Activated CD4-positive, alpha-beta T cell treated with anti-CD3 and anti-CD28 coated beads for 36 hours (primary cell): ENCODE measurements around the gene NR1I2. TPM values are rescaled to one million over a fixed set of nuclear protein-coding genes. Genes with fewer than 3 reads are reported as not detected.

ENCODE experiments used
- ATAC-seq: fragments of 200-7000 bp; cut with Tn5 transposase; one replicate; pipeline ENCODE4 v1.10.0; 2021; ENCODE audit warnings: mild to moderate bottlenecking, moderate library complexity
- CTCF ChIA-PET: fragments of 350-600 bp; sonication (Branson Sonifier 250); formaldehyde crosslinking; loops from one replicate; lab custom pipeline; 2021; ENCODE audit warnings: antibody characterized with exemption; lab: Charles Lee
- POLR2A ChIA-PET: fragments of 350-600 bp; sonication (Branson Sonifier 250); formaldehyde crosslinking; loops from one replicate; lab custom pipeline; 2021; ENCODE audit warnings: antibody characterized with exemption, inconsistent platforms; lab: Charles Lee
- DNase-seq: peaks from one replicate; pipeline ENCODE4 v3.0.0-alpha.2; 2020
- H3K27ac Mint-ChIP-seq: one replicate; pipeline ENCODE4 v1.8.0; 2021; ENCODE audit warnings: mixed read lengths
- H3K27me3 Mint-ChIP-seq: one replicate; pipeline ENCODE4 v1.8.0; 2021; ENCODE audit warnings: mixed read lengths
- H3K36me3 Mint-ChIP-seq: one replicate; pipeline ENCODE4 v1.8.0; 2021; ENCODE audit warnings: low read depth, mixed read lengths
- H3K4me1 Mint-ChIP-seq: one replicate; pipeline ENCODE4 v1.8.0; 2021; ENCODE audit warnings: mixed read lengths
- H3K4me3 Mint-ChIP-seq: one replicate; pipeline ENCODE4 v1.8.0; 2021; ENCODE audit warnings: mild to moderate bottlenecking, moderate library complexity, mixed read lengths
- H3K9me3 Mint-ChIP-seq: one replicate; pipeline ENCODE4 v1.8.0; 2021; ENCODE audit warnings: low read depth, mixed read lengths
- intact Hi-C, 2 experiments: fragments of 100-400 bp; cut with DNase I in 1 of 2; cut with micrococcal nuclease in 1 of 2; formaldehyde crosslinking; loops; one replicate each; pipeline versions ENCODE4 v1.14.2 to v1.15.1; 2022 to 2024; cut with DNase I, micrococcal nuclease
- total RNA-seq, 2 experiments: library from RNA; stranded (reverse); gene quantifications; one replicate each; pipeline ENCODE4 v1.2.3, GENCODE V29; 2021

The NR1I2 gene
- total RNA-seq, 2 experiments from 2014 or later, result 0.27 to 0.40 TPM

- Mint-ChIP-seq H3K27ac (no peak overlapping the region), H3K4me1 (no peaks in the 10 kb centered on the region), H3K4me3 (no peak overlapping the region), H3K9me3 (peaks cover 9% of the 10 kb centered on the region), H3K27me3 (peaks cover 14% of the 10 kb centered on the region), H3K36me3 (no peaks in the 10 kb centered on the region)
- no peak for DNase-seq
- POLR2A ChIA-PET, result no interaction called here
- CTCF ChIA-PET, result no interaction called here
- intact Hi-C loops, result no loop called here
- no peak for ATAC-seq
These were observed 19.0 kb upstream of the NR1I2 start for GRCh38 chr3:119762876-119763275.

DNA sequence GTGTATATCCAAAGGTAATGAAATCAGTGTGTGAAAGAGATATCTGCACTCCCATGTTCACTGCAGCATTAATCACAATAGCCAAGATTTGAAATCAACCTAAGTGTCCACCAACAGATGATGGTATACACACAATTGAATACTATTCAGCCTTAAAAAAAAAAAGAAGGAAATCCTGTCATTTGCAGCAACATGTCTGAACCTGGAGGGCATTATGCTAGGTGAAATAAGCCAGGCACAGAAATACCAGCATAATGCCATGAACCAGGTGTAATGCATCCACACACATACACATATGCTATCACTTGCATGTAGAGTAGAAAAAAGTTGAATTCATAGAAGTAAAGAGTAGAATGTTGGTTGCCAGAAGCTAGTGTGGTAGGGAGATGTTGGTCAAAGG, 18.4 kb upstream of the NR1I2 start:
- no peaks in the 10 kb centered on the region for H3K36me3 Mint-ChIP-seq
- no peak overlapping the region for H3K4me3 Mint-ChIP-seq
- ChIA-PET CTCF (no interaction called here), POLR2A (no interaction called here)
- H3K27me3 Mint-ChIP-seq, result peaks cover 11% of the 10 kb centered on the region
- H3K9me3 Mint-ChIP-seq, result peaks cover 9% of the 10 kb centered on the region
- ATAC-seq, result no peak
- no peak for DNase-seq
- no peak overlapping the region for H3K27ac Mint-ChIP-seq
- no peaks in the 10 kb centered on the region for H3K4me1 Mint-ChIP-seq
- intact Hi-C loops, result no loop called here

DNA sequence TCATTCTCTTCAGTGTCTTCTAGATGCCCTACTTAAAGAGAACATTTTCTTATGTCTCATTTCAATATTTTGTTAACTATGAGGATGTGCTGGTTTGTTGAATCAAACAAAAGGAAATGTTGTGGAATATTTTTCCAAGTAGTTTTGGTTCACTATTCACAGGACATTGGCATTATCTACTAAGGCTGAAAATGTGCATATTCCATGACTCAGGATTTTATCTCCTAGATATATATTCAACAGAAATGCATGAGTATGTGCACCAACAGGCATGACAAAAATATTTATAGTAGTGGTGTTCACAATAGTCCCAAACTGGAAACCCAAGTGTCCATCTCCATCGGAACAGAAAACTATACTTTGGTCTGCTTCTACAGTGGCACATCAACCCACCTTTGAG, 16.7 kb upstream of the NR1I2 start:
- DNase-seq (no peak), ATAC-seq (no peak)
- no peak overlapping the region for H3K4me3 Mint-ChIP-seq
- no peaks in the 10 kb centered on the region for H3K4me1 Mint-ChIP-seq
- CTCF ChIA-PET, result interaction anchor here (1.4 kb wide), 1 partner anchor 42 kb away, joined by 3 read pairs; no protein-coding TSS in a partner anchor
- H3K27ac Mint-ChIP-seq, result no peak overlapping the region
- peaks cover 9% of the 10 kb centered on the region for H3K27me3 Mint-ChIP-seq
- H3K36me3 Mint-ChIP-seq, result no peaks in the 10 kb centered on the region
- intact Hi-C loops, result no loop called here
- H3K9me3 Mint-ChIP-seq, result peaks cover 9% of the 10 kb centered on the region
- POLR2A ChIA-PET, result no interaction called here

DNA sequence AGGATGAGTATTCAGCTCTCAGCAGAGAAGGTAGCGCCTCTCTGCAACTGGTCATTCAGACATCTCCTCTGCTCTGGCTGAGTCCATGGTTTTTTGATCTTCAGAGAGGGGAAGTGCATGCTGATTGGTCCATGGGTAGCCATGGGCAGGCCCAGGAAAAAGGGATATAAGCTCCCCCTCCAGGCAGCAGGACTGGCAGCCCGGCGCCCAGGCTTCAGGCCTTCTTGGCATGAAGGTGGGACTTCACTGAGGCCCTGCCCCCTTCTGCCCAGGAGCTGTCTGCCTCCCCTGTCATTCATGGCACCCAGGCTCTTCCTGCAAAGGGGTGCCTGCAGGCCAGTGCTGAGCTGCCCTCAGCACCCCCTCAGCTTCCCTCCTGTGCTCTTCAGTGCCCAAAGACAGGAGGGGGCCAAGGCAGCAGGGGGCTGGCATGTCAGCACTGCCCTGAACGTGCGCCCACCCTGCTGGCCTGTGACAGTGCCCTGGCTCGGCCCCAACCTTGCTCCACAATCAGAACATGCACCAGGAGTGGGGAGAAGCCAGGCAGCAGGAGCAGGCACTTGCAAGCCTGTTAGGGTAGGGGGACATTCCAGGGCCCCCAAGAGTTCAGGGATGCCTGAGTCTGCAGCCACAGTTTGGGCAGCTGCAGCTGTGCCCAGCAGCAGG, 13.8 kb upstream of the NR1I2 start:
- no peak for ATAC-seq
- Mint-ChIP-seq H3K27me3 (peaks cover 7% of the 10 kb centered on the region), H3K4me1 (no peaks in the 10 kb centered on the region), H3K4me3 (no peak overlapping the region), H3K9me3 (no peaks in the 10 kb centered on the region), H3K36me3 (no peaks in the 10 kb centered on the region), H3K27ac (no peak overlapping the region)
- CTCF ChIA-PET, result interaction anchor here (0.6 kb wide), 1 partner anchor 46 kb away, joined by 3 read pairs; no protein-coding TSS in a partner anchor
- POLR2A ChIA-PET, result no interaction called here
- intact Hi-C loops, result no loop called here
- DNase-seq, result no peak

- no peak overlapping the region for H3K27ac Mint-ChIP-seq
- H3K4me3 Mint-ChIP-seq, result no peak overlapping the region
- no peaks in the 10 kb centered on the region for H3K4me1 Mint-ChIP-seq
- no peaks in the 10 kb centered on the region for H3K9me3 Mint-ChIP-seq
- H3K27me3 Mint-ChIP-seq, result peaks cover 2% of the 10 kb centered on the region
- intact Hi-C loops, result no loop called here
- H3K36me3 Mint-ChIP-seq, result no peaks in the 10 kb centered on the region
- ChIA-PET POLR2A (no interaction called here), CTCF (no interaction called here)
- DNase-seq (no peak), ATAC-seq (no peak)
These were observed 13.1 kb upstream of the NR1I2 start for GRCh38 chr3:119768668-119769393.

GRCh38 chr3:119769394-119770149, 12.3 kb upstream of the NR1I2 start:
- H3K4me1 Mint-ChIP-seq, result no peaks in the 10 kb centered on the region
- H3K27ac Mint-ChIP-seq, result no peak overlapping the region
- POLR2A ChIA-PET, result interaction anchor here (0.6 kb wide), 1 partner anchor 378 kb away, joined by 3 read pairs; no protein-coding TSS in a partner anchor
- intact Hi-C loops, result no loop called here
- no peaks in the 10 kb centered on the region for H3K36me3 Mint-ChIP-seq
- no peaks in the 10 kb centered on the region for H3K9me3 Mint-ChIP-seq
- no peak for ATAC-seq
- CTCF ChIA-PET, result no interaction called here
- H3K4me3 Mint-ChIP-seq, result no peak overlapping the region
- no peak for DNase-seq
- H3K27me3 Mint-ChIP-seq, result peaks cover 2% of the 10 kb centered on the region

GRCh38 chr3:119774444-119774843, 7.5 kb upstream of the NR1I2 start:
- H3K27ac Mint-ChIP-seq, result no peak overlapping the region
- CTCF ChIA-PET, result no interaction called here

DNA sequence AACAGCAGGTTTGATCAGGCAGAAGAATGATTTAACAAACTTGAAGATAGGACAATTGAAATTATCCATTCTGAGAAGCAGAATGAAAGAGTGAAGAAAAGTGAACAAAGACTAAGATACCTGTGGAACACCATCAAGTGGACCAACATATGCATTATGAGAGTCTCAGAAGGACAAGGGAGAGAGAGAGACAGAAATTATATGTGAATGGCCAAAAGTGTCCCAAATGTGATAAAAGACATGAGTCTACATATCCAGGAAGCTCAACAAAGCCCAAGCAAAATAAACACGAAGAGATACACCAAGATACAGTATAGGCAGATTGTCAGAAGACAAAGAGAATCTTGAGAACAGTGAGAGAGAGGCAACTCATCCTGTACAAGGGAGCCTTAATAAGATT, 5.6 kb upstream of the NR1I2 start:
- Mint-ChIP-seq H3K36me3 (no peaks in the 10 kb centered on the region), H3K27ac (no peak overlapping the region), H3K4me1 (peaks cover 9% of the 10 kb centered on the region), H3K27me3 (peaks cover 2% of the 10 kb centered on the region), H3K4me3 (no peak overlapping the region), H3K9me3 (peaks cover 5% of the 10 kb centered on the region)
- POLR2A ChIA-PET, result no interaction called here
- CTCF ChIA-PET, result no interaction called here
- ATAC-seq (no peak), DNase-seq (no peak)
- intact Hi-C loops, result no loop called here

More at GRCh38 chr3:119774444-119774843, 7.5 kb upstream of the NR1I2 start:
- H3K27me3 Mint-ChIP-seq, result peaks cover 2% of the 10 kb centered on the region
- ATAC-seq (no peak), DNase-seq (no peak)
- POLR2A ChIA-PET, result no interaction called here
- no peak overlapping the region for H3K4me3 Mint-ChIP-seq
- H3K9me3 Mint-ChIP-seq, result peaks cover 5% of the 10 kb centered on the region
- intact Hi-C loops, result no loop called here
- H3K4me1 Mint-ChIP-seq, result no peaks in the 10 kb centered on the region
- H3K36me3 Mint-ChIP-seq, result no peaks in the 10 kb centered on the region

GRCh38 chr3:119778176-119778575, 3.7 kb upstream of the NR1I2 start:
- H3K27ac Mint-ChIP-seq, result no peak overlapping the region
- H3K27me3 Mint-ChIP-seq, result no peaks in the 10 kb centered on the region
- ChIA-PET POLR2A (no interaction called here), CTCF (no interaction called here)
- DNase-seq, result no peak
- no peak for ATAC-seq
- intact Hi-C loops, result no loop called here
- no peak overlapping the region for H3K4me3 Mint-ChIP-seq
- H3K4me1 Mint-ChIP-seq, result peaks cover 9% of the 10 kb centered on the region
- H3K36me3 Mint-ChIP-seq, result no peaks in the 10 kb centered on the region
- peaks cover 5% of the 10 kb centered on the region for H3K9me3 Mint-ChIP-seq

DNA sequence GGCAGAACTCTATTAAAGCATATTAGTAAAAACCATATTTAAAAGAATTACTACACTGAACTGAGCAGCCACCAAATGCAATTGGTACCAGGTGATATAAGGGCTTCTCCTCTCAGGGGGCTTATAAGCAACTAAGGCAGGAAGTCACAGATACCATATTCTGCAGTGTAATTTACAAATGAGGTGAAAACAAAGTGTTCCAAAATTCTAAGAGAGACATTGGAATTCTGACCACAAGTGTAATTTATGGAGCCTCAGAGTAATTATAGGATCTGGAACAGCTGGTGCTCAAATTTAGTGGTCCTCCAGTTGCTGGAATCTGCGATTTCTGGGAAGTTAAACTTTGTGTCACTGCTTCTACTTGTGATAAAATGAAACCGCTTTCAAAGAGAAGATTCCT, 3.1 kb upstream of the NR1I2 start:
- no peak overlapping the region for H3K27ac Mint-ChIP-seq

DNA sequence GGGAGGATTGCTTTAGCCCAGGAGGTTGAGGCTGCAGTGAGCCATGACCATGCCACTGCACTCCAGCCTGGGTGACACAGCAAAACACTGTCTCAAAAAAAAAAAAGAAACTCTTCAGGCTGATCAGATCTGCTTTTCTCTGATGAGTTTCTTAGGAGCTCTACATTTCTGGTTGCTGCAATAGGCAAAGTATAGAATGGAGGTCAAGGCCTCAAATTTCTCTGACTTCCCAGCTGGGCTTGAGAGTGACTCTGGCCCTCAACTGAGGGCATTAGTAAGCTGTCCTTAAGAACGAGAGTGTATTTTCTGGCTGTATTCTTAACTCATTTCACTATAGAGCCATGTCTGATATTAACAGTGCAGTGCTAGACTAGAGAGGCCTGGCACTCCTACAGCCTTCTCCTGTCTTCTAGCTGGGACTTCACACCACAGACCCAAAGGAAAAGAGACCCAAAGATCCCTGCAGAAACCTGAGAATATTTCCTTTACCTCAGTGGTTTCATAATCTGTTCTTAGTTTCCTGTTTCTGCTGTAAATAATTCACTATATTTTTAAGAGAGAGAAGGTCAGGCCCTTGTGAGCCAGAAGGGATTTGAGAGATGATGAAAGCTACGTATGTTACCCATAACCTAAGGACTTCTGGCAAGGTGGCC, 2.0 kb upstream of the NR1I2 start:
- POLR2A ChIA-PET, result no interaction called here
- peaks cover 5% of the 10 kb centered on the region for H3K9me3 Mint-ChIP-seq
- H3K27me3 Mint-ChIP-seq, result no peaks in the 10 kb centered on the region
- DNase-seq (no peak), ATAC-seq (no peak)
- CTCF ChIA-PET, result no interaction called here
- H3K4me3 Mint-ChIP-seq, result no peak overlapping the region
- no peaks in the 10 kb centered on the region for H3K36me3 Mint-ChIP-seq
- H3K27ac Mint-ChIP-seq, result no peak overlapping the region
- peaks cover 9% of the 10 kb centered on the region for H3K4me1 Mint-ChIP-seq
- intact Hi-C loops, result no loop called here

More for the DNA sequence above, 3.1 kb upstream of the NR1I2 start:
- intact Hi-C loops, result no loop called here
- ATAC-seq, result no peak
- Mint-ChIP-seq H3K4me3 (no peak overlapping the region), H3K4me1 (peaks cover 9% of the 10 kb centered on the region), H3K27me3 (no peaks in the 10 kb centered on the region), H3K36me3 (no peaks in the 10 kb centered on the region), H3K9me3 (peaks cover 5% of the 10 kb centered on the region)
- ChIA-PET CTCF (no interaction called here), POLR2A (no interaction called here)
- no peak for DNase-seq
